ENCODE data around the gene SRSF10. TPM values are rescaled to one million over a fixed set of nuclear protein-coding genes. Genes with fewer than 3 reads are reported as not detected.

Gene SRSF10
- total and polyA plus RNA-seq, 9 of the 15 experiments (the other 6 are each of a cell fraction or from before 2014, with no cell fraction given), result 154 to 264 (median 205) TPM

DNA sequence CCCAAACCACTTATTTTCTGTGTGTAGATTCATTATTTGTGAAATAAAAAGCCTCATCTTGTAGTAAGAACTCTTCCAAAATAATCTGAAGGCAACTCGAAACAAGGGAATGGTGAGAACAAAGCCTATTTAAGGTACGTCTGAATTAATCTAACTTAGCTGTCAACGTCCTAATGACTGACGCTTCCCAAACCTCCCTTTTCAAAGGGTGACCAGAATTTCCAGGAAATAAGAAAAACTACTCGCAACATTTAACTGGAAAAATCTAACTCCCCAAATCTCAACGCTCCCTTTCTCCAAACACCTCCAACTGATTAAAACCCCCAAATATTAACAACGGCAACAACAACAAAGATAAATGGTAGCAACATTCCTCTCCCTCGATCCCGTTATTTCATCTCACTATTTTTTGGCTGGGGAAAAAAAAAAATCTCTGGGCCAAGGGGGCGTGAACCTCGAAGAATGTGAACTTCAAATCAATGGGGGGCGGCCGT, 693 bp downstream of the SRSF10 start (continued):
- TF ChIP-seq ZNF282 (CRISPR knock-in tag; IDR thresholded peaks at IDR 0.05), result no peak
- TF ChIP-seq ZNF274 (IDR thresholded peaks at IDR 0.05; ENCODE audit: borderline replicate concordance, low read depth, low read length), result no peak
- no peak for TF ChIP-seq TAF9B (IDR thresholded peaks at IDR 0.05; ENCODE audit: partially characterized antibody)
- TF ChIP-seq CCNT2 (IDR thresholded peaks at IDR 0.05; ENCODE audit: borderline replicate concordance, extremely low read depth, insufficient read length, low read depth, low read length), result no peak
- TF ChIP-seq ZFP36 (IDR thresholded peaks at IDR 0.05; ENCODE audit: low read depth, low read length, partially characterized antibody), result no peak
- TF ChIP-seq ZNF696 (CRISPR knock-in tag; conservative IDR thresholded peaks at IDR 0.05), result 0 out of 2 replicates have a peak, but pooled peaks have one; percentile 48
- TF ChIP-seq SMARCB1 (IDR thresholded peaks at IDR 0.05; ENCODE audit: insufficient read length, low read depth), result no peak
- TF ChIP-seq, protein P1, sequence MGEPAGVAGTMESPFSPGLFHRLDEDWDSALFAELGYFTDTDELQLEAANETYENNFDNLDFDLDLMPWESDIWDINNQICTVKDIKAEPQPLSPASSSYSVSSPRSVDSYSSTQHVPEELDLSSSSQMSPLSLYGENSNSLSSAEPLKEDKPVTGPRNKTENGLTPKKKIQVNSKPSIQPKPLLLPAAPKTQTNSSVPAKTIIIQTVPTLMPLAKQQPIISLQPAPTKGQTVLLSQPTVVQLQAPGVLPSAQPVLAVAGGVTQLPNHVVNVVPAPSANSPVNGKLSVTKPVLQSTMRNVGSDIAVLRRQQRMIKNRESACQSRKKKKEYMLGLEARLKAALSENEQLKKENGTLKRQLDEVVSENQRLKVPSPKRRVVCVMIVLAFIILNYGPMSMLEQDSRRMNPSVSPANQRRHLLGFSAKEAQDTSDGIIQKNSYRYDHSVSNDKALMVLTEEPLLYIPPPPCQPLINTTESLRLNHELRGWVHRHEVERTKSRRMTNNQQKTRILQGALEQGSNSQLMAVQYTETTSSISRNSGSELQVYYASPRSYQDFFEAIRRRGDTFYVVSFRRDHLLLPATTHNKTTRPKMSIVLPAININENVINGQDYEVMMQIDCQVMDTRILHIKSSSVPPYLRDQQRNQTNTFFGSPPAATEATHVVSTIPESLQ (CRISPR knock-in tag; IDR thresholded peaks at IDR 0.05), result no peak
- TF ChIP-seq, protein P2, sequence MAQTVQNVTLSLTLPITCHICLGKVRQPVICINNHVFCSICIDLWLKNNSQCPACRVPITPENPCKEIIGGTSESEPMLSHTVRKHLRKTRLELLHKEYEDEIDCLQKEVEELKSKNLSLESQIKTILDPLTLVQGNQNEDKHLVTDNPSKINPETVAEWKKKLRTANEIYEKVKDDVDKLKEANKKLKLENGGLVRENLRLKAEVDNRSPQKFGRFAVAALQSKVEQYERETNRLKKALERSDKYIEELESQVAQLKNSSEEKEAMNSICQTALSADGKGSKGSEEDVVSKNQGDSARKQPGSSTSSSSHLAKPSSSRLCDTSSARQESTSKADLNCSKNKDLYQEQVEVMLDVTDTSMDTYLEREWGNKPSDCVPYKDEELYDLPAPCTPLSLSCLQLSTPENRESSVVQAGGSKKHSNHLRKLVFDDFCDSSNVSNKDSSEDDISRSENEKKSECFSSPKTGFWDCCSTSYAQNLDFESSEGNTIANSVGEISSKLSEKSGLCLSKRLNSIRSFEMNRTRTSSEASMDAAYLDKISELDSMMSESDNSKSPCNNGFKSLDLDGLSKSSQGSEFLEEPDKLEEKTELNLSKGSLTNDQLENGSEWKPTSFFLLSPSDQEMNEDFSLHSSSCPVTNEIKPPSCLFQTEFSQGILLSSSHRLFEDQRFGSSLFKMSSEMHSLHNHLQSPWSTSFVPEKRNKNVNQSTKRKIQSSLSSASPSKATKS (CRISPR knock-in tag; IDR thresholded peaks at IDR 0.05), result no peak
- TF ChIP-seq, protein P3, sequence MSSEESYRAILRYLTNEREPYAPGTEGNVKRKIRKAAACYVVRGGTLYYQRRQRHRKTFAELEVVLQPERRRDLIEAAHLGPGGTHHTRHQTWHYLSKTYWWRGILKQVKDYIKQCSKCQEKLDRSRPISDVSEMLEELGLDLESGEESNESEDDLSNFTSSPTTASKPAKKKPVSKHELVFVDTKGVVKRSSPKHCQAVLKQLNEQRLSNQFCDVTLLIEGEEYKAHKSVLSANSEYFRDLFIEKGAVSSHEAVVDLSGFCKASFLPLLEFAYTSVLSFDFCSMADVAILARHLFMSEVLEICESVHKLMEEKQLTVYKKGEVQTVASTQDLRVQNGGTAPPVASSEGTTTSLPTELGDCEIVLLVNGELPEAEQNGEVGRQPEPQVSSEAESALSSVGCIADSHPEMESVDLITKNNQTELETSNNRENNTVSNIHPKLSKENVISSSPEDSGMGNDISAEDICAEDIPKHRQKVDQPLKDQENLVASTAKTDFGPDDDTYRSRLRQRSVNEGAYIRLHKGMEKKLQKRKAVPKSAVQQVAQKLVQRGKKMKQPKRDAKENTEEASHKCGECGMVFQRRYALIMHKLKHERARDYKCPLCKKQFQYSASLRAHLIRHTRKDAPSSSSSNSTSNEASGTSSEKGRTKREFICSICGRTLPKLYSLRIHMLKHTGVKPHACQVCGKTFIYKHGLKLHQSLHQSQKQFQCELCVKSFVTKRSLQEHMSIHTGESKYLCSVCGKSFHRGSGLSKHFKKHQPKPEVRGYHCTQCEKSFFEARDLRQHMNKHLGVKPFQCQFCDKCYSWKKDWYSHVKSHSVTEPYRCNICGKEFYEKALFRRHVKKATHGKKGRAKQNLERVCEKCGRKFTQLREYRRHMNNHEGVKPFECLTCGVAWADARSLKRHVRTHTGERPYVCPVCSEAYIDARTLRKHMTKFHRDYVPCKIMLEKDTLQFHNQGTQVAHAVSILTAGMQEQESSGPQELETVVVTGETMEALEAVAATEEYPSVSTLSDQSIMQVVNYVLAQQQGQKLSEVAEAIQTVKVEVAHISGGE (CRISPR knock-in tag; IDR thresholded peaks at IDR 0.05), result no peak
- TF ChIP-seq NR3C1 (CRISPR knock-in tag; IDR thresholded peaks at IDR 0.05), result no peak
- no peak for TF ChIP-seq PPARD (CRISPR knock-in tag; IDR thresholded peaks at IDR 0.05)
- no peak for TF ChIP-seq NFIC (IDR thresholded peaks at IDR 0.05)
- 0 out of 2 replicates have a peak, but pooled peaks have one; percentile 19 for TF ChIP-seq MEF2D (tag; conservative IDR thresholded peaks at IDR 0.05; ENCODE audit: low read depth)
- TF ChIP-seq ZNF584 (CRISPR knock-in tag; IDR thresholded peaks at IDR 0.05; ENCODE audit: low read depth), result no peak
- TF ChIP-seq TCF3 (CRISPR knock-in tag; IDR thresholded peaks at IDR 0.05), result no peak
- TF ChIP-seq, protein P4, sequence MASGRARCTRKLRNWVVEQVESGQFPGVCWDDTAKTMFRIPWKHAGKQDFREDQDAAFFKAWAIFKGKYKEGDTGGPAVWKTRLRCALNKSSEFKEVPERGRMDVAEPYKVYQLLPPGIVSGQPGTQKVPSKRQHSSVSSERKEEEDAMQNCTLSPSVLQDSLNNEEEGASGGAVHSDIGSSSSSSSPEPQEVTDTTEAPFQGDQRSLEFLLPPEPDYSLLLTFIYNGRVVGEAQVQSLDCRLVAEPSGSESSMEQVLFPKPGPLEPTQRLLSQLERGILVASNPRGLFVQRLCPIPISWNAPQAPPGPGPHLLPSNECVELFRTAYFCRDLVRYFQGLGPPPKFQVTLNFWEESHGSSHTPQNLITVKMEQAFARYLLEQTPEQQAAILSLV (tag; IDR thresholded peaks at IDR 0.05), result no peak
- TF ChIP-seq ZNF644 (tag; IDR thresholded peaks at IDR 0.05; ENCODE audit: low read depth), result no peak
- peak; percentile 49; the same call in 1 of the 2 replicates for TF ChIP-seq SMARCE1 (IDR thresholded peaks at IDR 0.05)
- TF ChIP-seq MTF1 (CRISPR knock-in tag; IDR thresholded peaks at IDR 0.05; ENCODE audit: borderline replicate concordance), result no peak

Measured in K562 (cell line).